ENCODE results near the gene REPS2.

The REPS2 gene

DNA sequence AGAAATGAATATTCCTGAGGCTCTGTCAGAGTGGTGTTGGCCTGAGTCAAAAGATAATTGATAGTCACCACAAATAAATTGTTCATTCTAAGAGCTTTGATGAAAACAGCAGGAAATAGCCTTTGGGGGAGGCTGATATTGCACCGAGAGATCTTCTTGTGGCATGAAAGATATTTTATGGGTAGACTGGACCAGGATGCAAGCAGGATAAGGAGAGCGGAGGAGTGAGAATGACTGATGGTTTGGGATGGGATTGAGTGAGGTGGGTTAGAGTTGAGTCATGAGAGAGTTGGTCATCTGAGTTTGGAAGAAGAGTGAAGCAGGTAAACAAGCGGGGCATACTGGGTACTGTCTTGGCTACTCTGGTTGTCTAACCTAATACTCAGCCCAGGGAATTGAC lies 88.7 kb downstream of the REPS2 start:
- Histone ChIP-seq H3K27ac (replicated peaks; ENCODE audit: low read length) (no peak overlapping the region), H2AFZ (ENCODE audit: low read length) (no peak overlapping the region), H3K4ac (ENCODE audit: low read length) (no peak overlapping the region), H2BK12ac (ENCODE audit: low read length) (no peak overlapping the region), H2BK15ac (ENCODE audit: low read length) (no peak overlapping the region), H4K8ac (ENCODE audit: low read depth, low read length) (no peak overlapping the region), H3K9me3 (replicated peaks in 1 of 2; ENCODE audit: control insufficient read depth in 2 of 2, insufficient read depth in 1 of 2, low read depth in 1 of 2, low read length in 2 of 2) (no peaks in the 10 kb centered on the region), H3K79me1 (ENCODE audit: low read depth, low read length) (no peaks in the 10 kb centered on the region), H2AK5ac (ENCODE audit: low read depth, low read length) (no peak overlapping the region), H3K27me3 (ENCODE audit: control insufficient read depth in 3 of 3, insufficient read depth in 3 of 3, low read depth in 1 of 3, low read length in 3 of 3) (peaks cover 0 to 59% (median 0%) of the 10 kb centered on the region in 3 experiments), H3K4me2 (ENCODE audit: insufficient read depth, low read length, poor library complexity, severe bottlenecking) (no peak overlapping the region), H3K9ac (ENCODE audit: low read depth, low read length, poor library complexity) (no peak overlapping the region), H3K36me3 (replicated peaks in 1 of 2; ENCODE audit: control insufficient read depth in 2 of 2, insufficient read depth in 2 of 2, low read length in 2 of 2) (no peaks in the 10 kb centered on the region), H3K4me3 (ENCODE audit: low read length in 2 of 2) (no peak overlapping the region), H3K18ac (ENCODE audit: low read length) (no peak overlapping the region), H2BK5ac (ENCODE audit: low read length) (no peak overlapping the region), H3K4me1 (ENCODE audit: control insufficient read depth in 2 of 2, insufficient read depth in 1 of 2, low read depth in 1 of 2, low read length in 2 of 2) (no peaks in the 10 kb centered on the region), H3K23ac (ENCODE audit: low read depth, low read length, poor library complexity) (no peak overlapping the region), H4K91ac (ENCODE audit: low read depth, low read length, poor library complexity) (no peak overlapping the region), H3K14ac (ENCODE audit: low read length) (no peak overlapping the region), H2BK120ac (ENCODE audit: low read depth, low read length) (no peak overlapping the region)
- WGBS, 2 donors (ENCODE audit: extremely low coverage in 2 of 2, insufficient read length in 2 of 2, insufficient replicate concordance in 1 of 2): no CpG with 5 or more reads among the region's 3 CpGs
- no peak for DNase-seq (ENCODE audit: low spot score)

DNA sequence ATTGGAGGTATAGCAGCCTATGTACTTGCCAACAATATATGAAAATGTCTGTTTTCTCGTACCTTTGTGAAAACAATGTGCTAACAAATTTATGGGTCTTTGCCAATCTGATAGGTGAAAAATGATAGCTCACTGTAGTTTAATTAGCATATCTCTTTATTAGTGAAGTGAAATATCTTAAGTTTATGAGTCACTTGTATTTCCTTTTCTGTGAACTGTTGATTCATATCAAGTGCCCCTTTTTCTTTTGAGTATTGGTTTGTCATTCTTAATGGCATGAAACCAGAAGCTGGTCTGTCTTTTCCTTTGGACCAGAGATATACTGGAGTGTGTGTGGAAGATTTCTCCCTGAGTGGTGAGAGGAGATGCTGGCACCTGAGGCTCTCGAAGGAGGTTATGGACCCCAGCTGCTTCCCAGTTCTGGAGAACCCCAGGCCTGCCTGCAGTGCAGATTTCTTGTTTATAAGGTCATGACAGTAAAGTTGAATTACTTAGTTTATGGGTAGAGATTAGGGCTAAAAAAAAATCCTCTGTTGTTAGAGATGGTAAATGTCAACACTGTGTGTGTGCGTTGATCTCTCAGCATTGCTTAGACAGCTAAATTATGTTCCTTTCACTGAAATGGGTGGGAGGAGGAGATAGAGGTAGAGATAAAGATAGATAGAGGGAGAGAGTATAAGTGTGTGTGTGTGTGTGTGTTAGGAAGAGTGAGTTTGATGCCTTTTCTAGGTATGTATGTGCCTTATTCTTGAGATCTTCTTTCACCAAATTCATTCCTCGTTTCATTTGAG lies 89.9 kb downstream of the REPS2 start:
- WGBS, 2 donors (ENCODE audit: extremely low coverage in 2 of 2, insufficient read length in 2 of 2, insufficient replicate concordance in 1 of 2): no CpG with 5 or more reads among the region's 4 CpGs
- Histone ChIP-seq H3K4me3 (ENCODE audit: low read length in 2 of 2) (no peak overlapping the region), H4K91ac (ENCODE audit: low read depth, low read length, poor library complexity) (no peak overlapping the region), H3K9me3 (replicated peaks in 1 of 2; ENCODE audit: control insufficient read depth in 2 of 2, insufficient read depth in 1 of 2, low read depth in 1 of 2, low read length in 2 of 2) (no peaks in the 10 kb centered on the region), H3K23ac (ENCODE audit: low read depth, low read length, poor library complexity) (no peak overlapping the region), H2BK120ac (ENCODE audit: low read depth, low read length) (no peak overlapping the region), H2BK12ac (ENCODE audit: low read length) (no peak overlapping the region), H2AK5ac (ENCODE audit: low read depth, low read length) (no peak overlapping the region), H3K27me3 (ENCODE audit: control insufficient read depth in 3 of 3, insufficient read depth in 3 of 3, low read depth in 1 of 3, low read length in 3 of 3) (peaks cover 0 to 63% (median 0%) of the 10 kb centered on the region in 3 experiments), H3K4ac (ENCODE audit: low read length) (no peak overlapping the region), H3K36me3 (replicated peaks in 1 of 2; ENCODE audit: control insufficient read depth in 2 of 2, insufficient read depth in 2 of 2, low read length in 2 of 2) (no peaks in the 10 kb centered on the region), H3K9ac (ENCODE audit: low read depth, low read length, poor library complexity) (no peak overlapping the region), H3K79me1 (ENCODE audit: low read depth, low read length) (no peaks in the 10 kb centered on the region), H4K8ac (ENCODE audit: low read depth, low read length) (no peak overlapping the region), H2BK15ac (ENCODE audit: low read length) (no peak overlapping the region), H3K14ac (ENCODE audit: low read length) (no peak overlapping the region), H3K27ac (replicated peaks; ENCODE audit: low read length) (no peak overlapping the region), H2BK5ac (ENCODE audit: low read length) (no peak overlapping the region), H3K18ac (ENCODE audit: low read length) (no peak overlapping the region), H2AFZ (ENCODE audit: low read length) (no peak overlapping the region), H3K4me1 (ENCODE audit: control insufficient read depth in 2 of 2, insufficient read depth in 1 of 2, low read depth in 1 of 2, low read length in 2 of 2) (no peaks in the 10 kb centered on the region), H3K4me2 (ENCODE audit: insufficient read depth, low read length, poor library complexity, severe bottlenecking) (no peak overlapping the region)
- no peak for DNase-seq (ENCODE audit: low spot score)

DNA sequence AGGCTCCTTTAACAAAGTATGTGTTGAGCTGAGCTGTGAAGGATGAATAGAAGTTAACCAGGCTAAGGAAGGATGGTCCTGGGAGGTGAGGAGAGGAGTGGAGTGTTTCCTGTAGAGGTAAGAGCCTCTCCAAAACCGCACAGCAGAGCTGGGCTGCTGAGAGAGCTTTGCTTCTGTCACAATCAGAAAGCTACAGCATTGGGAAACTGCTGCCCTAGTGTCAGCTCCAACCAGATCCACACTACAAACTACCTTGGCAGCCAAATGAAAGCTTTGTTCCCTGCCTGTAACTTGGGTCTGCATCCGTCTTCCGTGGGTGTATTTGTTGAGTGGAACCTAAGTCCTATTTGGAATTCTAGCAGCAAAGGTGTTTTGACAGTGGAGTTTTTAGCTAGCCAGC lies 91.8 kb downstream of the REPS2 start:
- no CpG with 5 or more reads among the region's 3 CpGs for WGBS, 2 donors (ENCODE audit: extremely low coverage in 2 of 2, insufficient read length in 2 of 2, insufficient replicate concordance in 1 of 2)
- Histone ChIP-seq H3K4ac (ENCODE audit: low read length) (no peak overlapping the region), H3K4me1 (ENCODE audit: control insufficient read depth in 2 of 2, insufficient read depth in 1 of 2, low read depth in 1 of 2, low read length in 2 of 2) (no peaks in the 10 kb centered on the region), H4K8ac (ENCODE audit: low read depth, low read length) (no peak overlapping the region), H3K23ac (ENCODE audit: low read depth, low read length, poor library complexity) (no peak overlapping the region), H2BK15ac (ENCODE audit: low read length) (no peak overlapping the region), H3K9ac (ENCODE audit: low read depth, low read length, poor library complexity) (no peak overlapping the region), H2AFZ (ENCODE audit: low read length) (no peak overlapping the region), H3K4me2 (ENCODE audit: insufficient read depth, low read length, poor library complexity, severe bottlenecking) (no peak overlapping the region), H3K79me1 (ENCODE audit: low read depth, low read length) (no peaks in the 10 kb centered on the region), H3K18ac (ENCODE audit: low read length) (no peak overlapping the region), H3K27ac (replicated peaks; ENCODE audit: low read length) (no peak overlapping the region), H3K9me3 (replicated peaks in 1 of 2; ENCODE audit: control insufficient read depth in 2 of 2, insufficient read depth in 1 of 2, low read depth in 1 of 2, low read length in 2 of 2) (no peaks in the 10 kb centered on the region), H3K27me3 (ENCODE audit: control insufficient read depth in 3 of 3, insufficient read depth in 3 of 3, low read depth in 1 of 3, low read length in 3 of 3) (peaks cover 0 to 57% (median 0%) of the 10 kb centered on the region in 3 experiments), H2BK5ac (ENCODE audit: low read length) (no peak overlapping the region), H2AK5ac (ENCODE audit: low read depth, low read length) (no peak overlapping the region), H3K4me3 (ENCODE audit: low read length in 2 of 2) (no peak overlapping the region), H3K36me3 (replicated peaks in 1 of 2; ENCODE audit: control insufficient read depth in 2 of 2, insufficient read depth in 2 of 2, low read length in 2 of 2) (no peaks in the 10 kb centered on the region), H2BK120ac (ENCODE audit: low read depth, low read length) (no peak overlapping the region), H3K14ac (ENCODE audit: low read length) (no peak overlapping the region), H2BK12ac (ENCODE audit: low read length) (no peak overlapping the region), H4K91ac (ENCODE audit: low read depth, low read length, poor library complexity) (no peak overlapping the region)
- no peak for DNase-seq (ENCODE audit: low spot score)

DNA sequence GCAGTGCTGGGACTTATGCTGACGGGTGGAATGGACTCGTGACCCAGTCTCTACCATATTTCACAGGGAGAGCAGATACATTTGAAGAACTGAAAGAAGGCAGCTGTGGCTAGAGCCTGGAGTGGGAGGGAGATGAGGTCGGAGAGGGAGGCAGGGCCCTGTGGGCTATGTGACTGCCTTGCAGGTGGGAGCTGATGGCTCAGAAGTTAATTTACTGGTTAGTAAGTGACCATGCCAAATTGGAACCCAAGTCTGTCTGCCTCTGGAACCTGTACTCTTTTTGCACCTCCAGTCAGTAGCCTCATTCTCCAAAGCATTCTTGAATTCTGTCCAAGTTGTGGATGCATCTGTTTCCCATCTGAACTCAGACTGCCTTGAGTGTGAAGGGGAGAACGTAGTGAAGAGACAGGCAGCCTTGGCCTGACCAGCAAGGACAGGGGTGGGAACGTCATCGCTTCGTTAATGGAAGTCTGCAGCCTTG lies 92.3 kb downstream of the REPS2 start:
- H3K4me3 ChIP-seq (ENCODE audit: low read length in 2 of 2): no peak overlapping the region
- no peak overlapping the region for H2AFZ ChIP-seq (ENCODE audit: low read length)
- no peak overlapping the region for H3K9ac ChIP-seq (ENCODE audit: low read depth, low read length, poor library complexity)
- no peaks in the 10 kb centered on the region for H3K4me1 ChIP-seq (ENCODE audit: control insufficient read depth in 2 of 2, insufficient read depth in 1 of 2, low read depth in 1 of 2, low read length in 2 of 2)
- H2BK5ac ChIP-seq (ENCODE audit: low read length): no peak overlapping the region
- DNase-seq (ENCODE audit: low spot score): no peak
- H2AK5ac ChIP-seq (ENCODE audit: low read depth, low read length): no peak overlapping the region
- WGBS, 2 donors (ENCODE audit: extremely low coverage in 2 of 2, insufficient read length in 2 of 2, insufficient replicate concordance in 1 of 2): no CpG with 5 or more reads among the region's 7 CpGs
- no peak overlapping the region for H3K23ac ChIP-seq (ENCODE audit: low read depth, low read length, poor library complexity)
- no peak overlapping the region for H3K14ac ChIP-seq (ENCODE audit: low read length)
- no peaks in the 10 kb centered on the region for H3K36me3 ChIP-seq (replicated peaks in 1 of 2; ENCODE audit: control insufficient read depth in 2 of 2, insufficient read depth in 2 of 2, low read length in 2 of 2)
- H2BK120ac ChIP-seq (ENCODE audit: low read depth, low read length): no peak overlapping the region
- H2BK15ac ChIP-seq (ENCODE audit: low read length): no peak overlapping the region
- no peaks in the 10 kb centered on the region for H3K9me3 ChIP-seq (replicated peaks in 1 of 2; ENCODE audit: control insufficient read depth in 2 of 2, insufficient read depth in 1 of 2, low read depth in 1 of 2, low read length in 2 of 2)
- H4K91ac ChIP-seq (ENCODE audit: low read depth, low read length, poor library complexity): no peak overlapping the region
- no peak overlapping the region for H3K4ac ChIP-seq (ENCODE audit: low read length)
- no peak overlapping the region for H2BK12ac ChIP-seq (ENCODE audit: low read length)
- H3K79me1 ChIP-seq (ENCODE audit: low read depth, low read length): no peaks in the 10 kb centered on the region
- no peak overlapping the region for H3K27ac ChIP-seq (replicated peaks; ENCODE audit: low read length)
- H3K4me2 ChIP-seq (ENCODE audit: insufficient read depth, low read length, poor library complexity, severe bottlenecking): no peak overlapping the region
- no peak overlapping the region for H4K8ac ChIP-seq (ENCODE audit: low read depth, low read length)
- H3K18ac ChIP-seq (ENCODE audit: low read length): no peak overlapping the region
- peaks cover 0 to 57% (median 0%) of the 10 kb centered on the region in 3 experiments for H3K27me3 ChIP-seq (ENCODE audit: control insufficient read depth in 3 of 3, insufficient read depth in 3 of 3, low read depth in 1 of 3, low read length in 3 of 3)
